NCI-H748 treated with DMSO at 0.1 percent for 48 hours (cell line): ENCODE data around the gene TMEM50B.
"Not testable (repeated sequence)": the region's sequence is repeated elsewhere in the genome, so short reads cannot be mapped to it uniquely, and the experiment has no call there.

Experiments
- DNase-seq: peaks from one replicate; lab custom pipeline; 2025; lab: John Stamatoyannopoulos, UW

The TMEM50B gene

GRCh38 chr21:33479679-33480480 lies at the start of gene TMEM50B:
TSS of gene TMEM50B (minus strand) at chr21:33479974. CDS start at chr21:33468885, 11,089 bp downstream.
- DNase-seq = peak; percentile 87

- DNase-seq = no peak
Observed at GRCh38 chr21:33522953-33523349, 43.2 kb upstream of the TMEM50B start.

- no peak for DNase-seq
Observed at GRCh38 chr21:33522297-33522952, 42.7 kb upstream of the TMEM50B start.

- DNase-seq = no peak
Observed at GRCh38 chr21:33518899-33519298, 39.1 kb upstream of the TMEM50B start.

GRCh38 chr21:33514229-33514628 lies 34.5 kb upstream of the TMEM50B start:
- DNase-seq = no peak

GRCh38 chr21:33512481-33512880 lies 32.7 kb upstream of the TMEM50B start:
- no peak for DNase-seq

- DNase-seq = no peak
Observed at GRCh38 chr21:33511639-33512038, 31.9 kb upstream of the TMEM50B start.

- DNase-seq = no peak
Observed at GRCh38 chr21:33510826-33511225, 31.1 kb upstream of the TMEM50B start.

GRCh38 chr21:33507003-33507402 lies 27.2 kb upstream of the TMEM50B start:
- not testable (repeated sequence) for DNase-seq

GRCh38 chr21:33505833-33506232 lies 26.1 kb upstream of the TMEM50B start:
- no peak for DNase-seq

- DNase-seq = no peak
Observed at GRCh38 chr21:33496345-33496744, 16.6 kb upstream of the TMEM50B start.

GRCh38 chr21:33495743-33496142 lies 16.0 kb upstream of the TMEM50B start:
- no peak for DNase-seq

GRCh38 chr21:33493756-33494155 lies 14.0 kb upstream of the TMEM50B start:
- DNase-seq = no peak

- DNase-seq = no peak
Observed at GRCh38 chr21:33492571-33492970, 12.8 kb upstream of the TMEM50B start.

- DNase-seq = peak; percentile 81
Observed at GRCh38 chr21:33491373-33492102, 11.8 kb upstream of the TMEM50B start, which contains the start of gene DNAJC28. TSS of gene DNAJC28 (minus strand) at chr21:33491716. CDS start at chr21:33489393, 2,323 bp downstream.

- DNase-seq = peak; percentile 57
Observed at GRCh38 chr21:33490991-33491372, 11.2 kb upstream of the TMEM50B start.

- no peak for DNase-seq
Observed at GRCh38 chr21:33488936-33489335, 9.2 kb upstream of the TMEM50B start.

- no peak for DNase-seq
Observed at GRCh38 chr21:33487996-33488395, 8.2 kb upstream of the TMEM50B start.

- no peak for DNase-seq
Observed at GRCh38 chr21:33481314-33481943, 1.7 kb upstream of the TMEM50B start.

- no peak for DNase-seq
Observed at GRCh38 chr21:33480481-33481103, 818 bp upstream of the TMEM50B start.

- no peak for DNase-seq
Observed at GRCh38 chr21:33478935-33479678, 667 bp downstream of the TMEM50B start.
